K562 treated with DMSO at 1 percent for 12 hours (cell line): ENCODE measurements around the gene EFNB1. TPM values are rescaled to one million over a fixed set of nuclear protein-coding genes. Genes with fewer than 3 reads are reported as not detected.

Experiments used
- total RNA-seq: library from RNA; unstranded; fragments of 300-600 nt; gene quantifications from 2 replicates; pipeline ENCODE4 v1.2.3, GENCODE V29; 2022; ENCODE audit not compliant: insufficient read depth

Gene EFNB1
- 0.63 and 2.0 TPM in 2 replicates for total RNA-seq

DNA sequence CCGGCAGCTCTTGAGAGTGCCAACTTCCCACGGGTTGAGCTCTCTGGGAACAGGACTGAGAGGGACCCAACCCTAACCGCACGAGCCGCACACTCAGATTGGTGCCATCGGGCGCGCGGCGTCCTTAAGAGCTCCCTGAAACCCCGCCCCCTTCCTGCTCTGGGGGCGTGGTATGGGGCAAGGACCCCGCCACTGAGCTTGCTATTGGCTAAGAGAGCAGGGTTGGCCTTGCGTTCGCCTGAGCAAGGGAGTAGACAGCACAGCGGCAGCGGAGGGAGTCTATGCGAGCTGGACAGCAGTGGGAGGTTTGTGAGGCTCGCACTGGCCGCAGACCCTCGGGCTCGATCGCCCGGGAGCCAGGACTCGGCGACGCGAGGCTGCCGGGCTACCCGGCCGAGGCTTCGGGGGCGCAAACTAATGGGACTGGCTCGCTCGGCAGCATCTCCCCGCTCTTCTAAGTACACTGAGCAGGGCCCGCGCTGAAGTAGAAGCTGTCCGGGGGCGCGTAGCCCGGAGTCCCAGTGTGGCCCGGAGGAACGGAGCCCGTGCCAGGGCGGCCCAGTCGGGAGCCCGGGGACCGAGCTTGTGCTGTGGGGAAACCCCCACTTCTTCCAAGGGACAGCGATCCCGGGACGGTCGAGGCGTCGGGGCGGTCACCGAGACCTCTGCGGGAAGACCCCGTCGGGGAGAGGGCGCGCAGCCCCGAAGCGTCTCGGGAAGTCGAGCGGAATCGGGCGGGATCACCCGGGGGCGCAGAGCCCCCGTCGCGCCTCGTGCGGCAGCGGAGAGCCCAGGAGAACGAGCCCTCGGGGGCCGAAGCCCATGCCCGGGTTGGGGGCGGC, at the start of gene EFNB1:
Gene EFNB1, plus strand, starts transcription at position 282 of the 842 bp plus-strand sequence. CDS start 756 bp downstream, outside the sequence.

Other genes with a start within 250 kb of the EFNB1 start
- gene STARD8, start 181.4 kb upstream of the EFNB1 start, total RNA-seq: 9.6 and 17.0 TPM in 2 replicates